ENCODE results near the gene TMEM255B.

TMEM255B gene

GRCh38 chr13:113816254-113816929 is 57.4 kb downstream of the TMEM255B start:
- Histone ChIP-seq H3K4me2 (ENCODE audit: low read length, poor library complexity, severe bottlenecking) (no peak overlapping the region), H4K91ac (ENCODE audit: low read length) (no peak overlapping the region), H2AK5ac (ENCODE audit: low read length, severe bottlenecking) (no peak overlapping the region), H3K4me1 (ENCODE audit: control insufficient read depth, insufficient read depth, low read depth, low read length) (peaks cover 73% of the 10 kb centered on the region), H3K36me3 (ENCODE audit: control insufficient read depth in 1 of 2, insufficient read depth in 2 of 2, low read depth in 1 of 2, low read length in 2 of 2) (peaks cover 0 to 44% of the 10 kb centered on the region in 2 experiments), H3K23ac (ENCODE audit: low read length in 2 of 2) (no peak overlapping the region), H3K79me1 (replicated peaks; ENCODE audit: low read length, poor library complexity, severe bottlenecking) (peaks cover 4% of the 10 kb centered on the region), H3K18ac (ENCODE audit: low read depth in 1 of 2, low read length in 2 of 2) (peak overlapping the region in 1 of 2 experiments; percentile 61), H4K8ac (ENCODE audit: low read length) (no peak overlapping the region), H2AFZ (ENCODE audit: low read depth, low read length) (no peak overlapping the region), H2BK5ac (ENCODE audit: low read depth, low read length, poor library complexity, severe bottlenecking) (no peak overlapping the region), H3K14ac (ENCODE audit: low read length in 2 of 2) (no peak overlapping the region), H3K9me3 (ENCODE audit: control insufficient read depth, low read length) (no peaks in the 10 kb centered on the region), H2BK12ac (ENCODE audit: low read length in 2 of 2) (peak overlapping the region; percentile 15 to 78), H3K4ac (ENCODE audit: low read depth in 1 of 2, low read length in 2 of 2) (no peak overlapping the region), H2BK15ac (ENCODE audit: low read depth, poor library complexity, severe bottlenecking) (no peak overlapping the region), H2BK120ac (ENCODE audit: low read depth, low read length) (no peak overlapping the region), H3K27ac (ENCODE audit: low read length, poor library complexity, severe bottlenecking) (no peak overlapping the region), H3K4me3 (ENCODE audit: insufficient read depth in 1 of 2, low read depth in 1 of 2, low read length in 2 of 2) (no peak overlapping the region), H3K27me3 (ENCODE audit: control insufficient read depth in 1 of 2, insufficient read depth in 1 of 2, low read length in 2 of 2) (no peaks in the 10 kb centered on the region), H3K9ac (ENCODE audit: low read length) (peak overlapping the region; percentile 30)
- DNase-seq: peak; percentile 46
- 80% methylated on average over 25 of the region's 25 CpGs for WGBS

- no peak overlapping the region for H2BK15ac ChIP-seq (ENCODE audit: low read depth, poor library complexity, severe bottlenecking)
- H3K27me3 ChIP-seq (ENCODE audit: control insufficient read depth in 1 of 2, insufficient read depth in 1 of 2, low read length in 2 of 2): no peaks in the 10 kb centered on the region
- peak overlapping the region in 1 of 2 experiments; percentile 18 for H3K4me3 ChIP-seq (ENCODE audit: insufficient read depth in 1 of 2, low read depth in 1 of 2, low read length in 2 of 2)
- H3K4ac ChIP-seq (ENCODE audit: low read depth in 1 of 2, low read length in 2 of 2): no peak overlapping the region
- peak overlapping the region; percentile 30 for H3K9ac ChIP-seq (ENCODE audit: low read length)
- H3K27ac ChIP-seq (ENCODE audit: low read length, poor library complexity, severe bottlenecking): no peak overlapping the region
- H3K4me1 ChIP-seq (ENCODE audit: control insufficient read depth, insufficient read depth, low read depth, low read length): peaks cover 80% of the 10 kb centered on the region
- DNase-seq: peak; percentile 70
- no peak overlapping the region for H4K8ac ChIP-seq (ENCODE audit: low read length)
- H3K23ac ChIP-seq (ENCODE audit: low read length in 2 of 2): no peak overlapping the region
- peak overlapping the region in 1 of 2 experiments; percentile 87 for H3K14ac ChIP-seq (ENCODE audit: low read length in 2 of 2)
- no peak overlapping the region for H2AK5ac ChIP-seq (ENCODE audit: low read length, severe bottlenecking)
- H4K91ac ChIP-seq (ENCODE audit: low read length): peak overlapping the region; percentile 2
- peaks cover 7 to 53% of the 10 kb centered on the region in 2 experiments for H3K36me3 ChIP-seq (ENCODE audit: control insufficient read depth in 1 of 2, insufficient read depth in 2 of 2, low read depth in 1 of 2, low read length in 2 of 2)
- peak overlapping the region in 1 of 2 experiments; percentile 81 for H3K18ac ChIP-seq (ENCODE audit: low read depth in 1 of 2, low read length in 2 of 2)
- H2AFZ ChIP-seq (ENCODE audit: low read depth, low read length): no peak overlapping the region
- 67% methylated on average over 15 of the region's 24 CpGs for WGBS
- H2BK5ac ChIP-seq (ENCODE audit: low read depth, low read length, poor library complexity, severe bottlenecking): no peak overlapping the region
- H2BK120ac ChIP-seq (ENCODE audit: low read depth, low read length): no peak overlapping the region
- H2BK12ac ChIP-seq (ENCODE audit: low read length in 2 of 2): peak overlapping the region; percentile 78 to 94
- H3K9me3 ChIP-seq (ENCODE audit: control insufficient read depth, low read length): no peaks in the 10 kb centered on the region
- H3K4me2 ChIP-seq (ENCODE audit: low read length, poor library complexity, severe bottlenecking): no peak overlapping the region
- peaks cover 4% of the 10 kb centered on the region for H3K79me1 ChIP-seq (replicated peaks; ENCODE audit: low read length, poor library complexity, severe bottlenecking)
Measured at GRCh38 chr13:113816946-113817859, 58.2 kb downstream of the TMEM255B start.

- H3K9me3 ChIP-seq (ENCODE audit: control insufficient read depth, low read length): no peaks in the 10 kb centered on the region
- H3K4me3 ChIP-seq (ENCODE audit: insufficient read depth in 1 of 2, low read depth in 1 of 2, low read length in 2 of 2): peak overlapping the region in 1 of 2 experiments; percentile 18
- 91% methylated on average over 60 of the region's 60 CpGs for WGBS
- no peak overlapping the region for H3K14ac ChIP-seq (ENCODE audit: low read length in 2 of 2)
- no peak overlapping the region for H2BK5ac ChIP-seq (ENCODE audit: low read depth, low read length, poor library complexity, severe bottlenecking)
- H2BK120ac ChIP-seq (ENCODE audit: low read depth, low read length): peak overlapping the region; percentile 40
- H3K23ac ChIP-seq (ENCODE audit: low read length in 2 of 2): no peak overlapping the region
- H4K8ac ChIP-seq (ENCODE audit: low read length): no peak overlapping the region
- peak overlapping the region; percentile 59 for H4K91ac ChIP-seq (ENCODE audit: low read length)
- H2AK5ac ChIP-seq (ENCODE audit: low read length, severe bottlenecking): peak overlapping the region; percentile 43
- H2BK15ac ChIP-seq (ENCODE audit: low read depth, poor library complexity, severe bottlenecking): no peak overlapping the region
- peaks cover 9% of the 10 kb centered on the region for H3K79me1 ChIP-seq (replicated peaks; ENCODE audit: low read length, poor library complexity, severe bottlenecking)
- no peak overlapping the region for H3K27ac ChIP-seq (ENCODE audit: low read length, poor library complexity, severe bottlenecking)
- H3K27me3 ChIP-seq (ENCODE audit: control insufficient read depth in 1 of 2, insufficient read depth in 1 of 2, low read length in 2 of 2): no peaks in the 10 kb centered on the region
- H3K18ac ChIP-seq (ENCODE audit: low read depth in 1 of 2, low read length in 2 of 2): no peak overlapping the region
- peaks cover 16 to 61% of the 10 kb centered on the region in 2 experiments for H3K36me3 ChIP-seq (ENCODE audit: control insufficient read depth in 1 of 2, insufficient read depth in 2 of 2, low read depth in 1 of 2, low read length in 2 of 2)
- peak overlapping the region; percentile 41 to 68 for H2BK12ac ChIP-seq (ENCODE audit: low read length in 2 of 2)
- DNase-seq: no peak
- peak overlapping the region in 1 of 2 experiments; percentile 54 for H3K4ac ChIP-seq (ENCODE audit: low read depth in 1 of 2, low read length in 2 of 2)
- H2AFZ ChIP-seq (ENCODE audit: low read depth, low read length): no peak overlapping the region
- peaks cover 82% of the 10 kb centered on the region for H3K4me1 ChIP-seq (ENCODE audit: control insufficient read depth, insufficient read depth, low read depth, low read length)
- H3K4me2 ChIP-seq (ENCODE audit: low read length, poor library complexity, severe bottlenecking): no peak overlapping the region
- no peak overlapping the region for H3K9ac ChIP-seq (ENCODE audit: low read length)
Measured at GRCh38 chr13:113817860-113818691, 59.0 kb downstream of the TMEM255B start.
